Putamen (tissue), 1 donor: ENCODE results near the gene PAPOLB.

Source experiments
- DNase-seq: peaks from one replicate; pipeline ENCODE4 v3.0.0-alpha.2; 2016; ENCODE audit warnings: low spot score

The PAPOLB gene

GRCh38 chr7:4824120-4824775 lies 37.6 kb downstream of the PAPOLB start:
- DNase-seq, result no peak

DNA sequence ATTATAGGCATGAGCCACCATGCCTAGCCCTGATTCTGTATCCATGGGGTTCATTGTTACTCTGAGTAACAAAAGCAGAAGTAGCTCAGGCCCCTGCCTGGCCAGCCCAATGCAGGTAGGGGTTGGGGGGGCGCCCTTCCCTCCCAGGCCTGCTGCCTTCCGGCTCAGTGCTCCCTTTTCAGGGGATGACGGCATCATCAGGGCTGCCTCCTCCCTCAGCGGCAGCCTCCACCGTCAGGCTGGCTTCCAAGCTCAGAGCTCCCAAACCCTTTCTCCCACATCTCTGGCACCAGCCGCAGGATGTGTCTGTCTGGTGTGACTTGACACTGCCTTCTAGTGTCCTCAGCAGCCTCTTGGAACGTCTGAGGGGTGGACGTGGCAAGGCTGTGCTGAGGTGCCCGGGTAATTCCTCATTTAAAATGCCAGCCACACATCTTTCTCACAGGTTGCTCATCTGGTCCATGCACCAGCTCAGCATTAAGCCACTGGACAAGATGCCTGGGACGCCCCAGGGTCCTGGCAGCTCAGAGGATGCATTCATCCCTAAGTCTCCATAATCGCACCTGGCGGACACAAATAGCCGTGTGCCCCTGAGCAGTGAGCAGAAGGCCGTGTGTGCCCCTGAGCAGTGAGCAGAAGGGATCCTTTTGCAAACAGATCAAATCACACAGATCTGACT lies 38.2 kb downstream of the PAPOLB start:
- DNase-seq, result no peak

DNA sequence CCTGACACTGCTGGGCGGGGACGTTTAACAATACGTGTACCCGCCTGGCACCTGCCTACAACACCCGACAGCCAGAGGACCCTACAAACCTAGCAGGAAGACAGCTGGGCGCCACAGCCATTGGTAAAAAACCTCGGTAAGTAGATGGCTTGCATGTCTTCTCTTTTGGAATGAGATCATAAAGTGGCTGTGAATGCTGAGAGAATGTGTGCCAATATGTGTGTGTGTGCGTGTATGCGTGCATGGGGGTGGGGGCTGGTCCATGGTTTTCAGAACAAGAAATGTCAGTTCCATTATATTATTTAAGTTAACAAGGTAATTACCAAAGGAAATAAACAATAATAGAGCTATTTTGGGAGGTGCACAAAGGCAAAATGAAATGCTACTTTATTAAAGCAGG lies 39.2 kb downstream of the PAPOLB start:
- DNase-seq, result no peak

GRCh38 chr7:4820967-4821471 lies 40.8 kb downstream of the PAPOLB start:
- no peak for DNase-seq

GRCh38 chr7:4820405-4820966 lies 41.3 kb downstream of the PAPOLB start:
- DNase-seq, result no peak

GRCh38 chr7:4819560-4820404 lies 42.0 kb downstream of the PAPOLB start:
- DNase-seq, result no peak

DNA sequence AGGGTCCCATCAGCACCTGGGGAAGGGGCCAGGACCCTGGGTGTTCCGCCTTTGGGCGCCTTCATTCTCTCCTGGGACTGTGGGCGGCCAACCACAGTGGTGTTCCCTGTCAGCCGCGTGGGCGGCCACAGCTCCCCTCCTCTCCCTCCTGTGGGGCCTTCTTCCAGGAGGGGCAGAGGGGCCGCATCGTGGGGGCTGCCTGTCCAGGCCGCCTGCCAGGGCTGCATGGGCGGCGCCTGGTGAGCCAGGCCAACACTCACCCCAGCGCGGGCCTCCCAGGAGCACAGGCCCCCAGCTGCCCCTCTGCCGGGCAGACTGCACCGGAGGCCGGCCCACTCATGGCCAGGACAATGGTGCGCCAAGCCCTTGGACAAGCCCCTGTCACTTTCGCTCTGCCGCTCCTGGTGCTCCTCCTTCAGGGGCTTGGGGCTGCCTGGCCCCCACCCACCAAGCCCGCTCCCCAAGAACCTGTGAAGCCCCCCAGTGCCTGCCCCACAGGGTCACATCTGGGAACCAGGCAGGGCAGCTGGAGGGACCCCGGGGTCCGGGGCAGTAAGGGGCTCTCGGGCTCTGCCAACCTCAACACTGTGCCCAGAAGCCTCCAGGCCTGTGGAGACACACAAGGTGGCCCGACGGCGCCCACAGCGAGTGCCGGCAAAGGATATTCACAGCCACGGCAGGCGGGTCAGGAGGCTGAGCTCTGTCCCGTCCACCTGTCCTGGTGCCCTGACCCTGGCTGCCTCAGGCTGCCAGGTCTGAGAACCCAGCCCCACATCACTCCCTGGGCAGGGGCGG lies 43.6 kb downstream of the PAPOLB start:
- DNase-seq, result no peak

GRCh38 chr7:4817178-4817901 lies 44.5 kb downstream of the PAPOLB start:
- DNase-seq, result no peak

DNA sequence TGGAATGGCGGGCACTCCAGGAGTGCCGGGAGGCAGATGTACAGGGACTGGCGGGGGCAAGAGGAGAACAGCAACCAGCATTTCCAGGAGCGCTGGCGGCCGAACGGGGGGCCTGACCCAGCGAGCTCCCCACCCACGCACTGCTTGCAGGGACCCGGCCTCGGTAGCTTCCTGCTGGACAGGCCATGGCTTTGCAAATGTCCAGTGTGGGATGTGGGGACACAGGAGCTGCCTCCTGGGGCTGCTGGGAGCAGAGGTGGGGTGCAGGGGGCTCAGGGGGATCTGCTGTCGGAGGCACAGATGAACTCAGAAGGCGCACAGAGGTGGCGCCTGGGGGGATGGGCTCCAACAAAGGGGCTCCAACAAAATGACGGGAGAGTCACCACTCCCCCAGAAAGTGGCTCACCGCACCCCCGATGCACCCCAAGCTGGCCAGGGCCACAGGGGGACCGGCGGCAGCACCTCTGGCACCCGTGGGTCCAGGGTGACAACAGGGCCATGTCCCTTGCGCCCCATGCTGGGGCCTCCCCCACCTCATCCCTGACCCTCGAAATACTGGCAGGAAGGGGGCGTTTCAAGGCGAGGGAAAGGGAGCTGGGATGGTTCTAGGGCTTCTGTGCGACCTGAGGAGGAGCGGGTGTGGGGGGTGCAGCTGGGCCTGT lies 45.3 kb downstream of the PAPOLB start:
- DNase-seq, result no peak

GRCh38 chr7:4815609-4816418 lies 46.0 kb downstream of the PAPOLB start:
- DNase-seq, result no peak

DNA sequence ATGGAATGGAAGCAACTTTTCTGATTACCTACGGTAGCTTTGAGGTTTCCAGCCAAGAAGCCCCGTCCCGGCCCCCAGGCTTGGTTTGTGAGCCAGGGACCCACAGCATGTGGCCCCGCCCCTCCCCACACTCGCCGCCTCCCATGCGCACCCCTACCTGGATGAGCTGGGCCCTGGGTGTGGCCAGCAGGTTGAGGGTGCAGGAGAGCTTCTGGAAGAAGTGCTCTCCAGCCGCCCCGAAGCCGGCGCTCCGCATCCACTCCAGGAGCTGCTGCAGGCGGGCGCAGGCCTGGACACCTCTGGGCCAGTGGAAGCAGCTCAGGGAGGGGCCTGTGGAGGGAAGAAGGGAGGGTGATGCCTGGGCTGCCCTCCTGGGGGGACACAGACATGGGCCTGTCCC lies 46.7 kb downstream of the PAPOLB start:
- no peak for DNase-seq

DNA sequence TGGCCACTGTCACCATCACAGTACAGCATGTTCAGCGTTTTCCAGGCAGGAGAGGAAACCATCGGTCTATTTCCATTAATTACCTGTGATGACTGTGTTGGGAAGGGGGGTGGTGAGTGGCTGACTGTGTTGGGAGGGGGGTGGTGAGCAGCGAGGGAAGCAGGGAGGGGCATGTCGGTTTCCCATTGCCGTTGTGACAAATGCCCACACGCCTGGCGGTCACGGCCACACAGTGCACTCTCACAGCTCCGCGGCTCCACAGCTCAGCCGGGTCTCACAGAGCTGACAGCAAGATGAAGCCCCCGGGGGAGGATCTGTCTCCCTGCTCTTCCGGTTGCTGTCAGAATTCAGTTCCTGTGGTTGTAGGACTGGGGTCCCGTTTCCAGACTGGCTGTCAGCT lies 47.4 kb downstream of the PAPOLB start:
- no peak for DNase-seq

- DNase-seq, result no peak
These were observed 52.2 kb downstream of the PAPOLB start for GRCh38 chr7:4809666-4810065.

DNA sequence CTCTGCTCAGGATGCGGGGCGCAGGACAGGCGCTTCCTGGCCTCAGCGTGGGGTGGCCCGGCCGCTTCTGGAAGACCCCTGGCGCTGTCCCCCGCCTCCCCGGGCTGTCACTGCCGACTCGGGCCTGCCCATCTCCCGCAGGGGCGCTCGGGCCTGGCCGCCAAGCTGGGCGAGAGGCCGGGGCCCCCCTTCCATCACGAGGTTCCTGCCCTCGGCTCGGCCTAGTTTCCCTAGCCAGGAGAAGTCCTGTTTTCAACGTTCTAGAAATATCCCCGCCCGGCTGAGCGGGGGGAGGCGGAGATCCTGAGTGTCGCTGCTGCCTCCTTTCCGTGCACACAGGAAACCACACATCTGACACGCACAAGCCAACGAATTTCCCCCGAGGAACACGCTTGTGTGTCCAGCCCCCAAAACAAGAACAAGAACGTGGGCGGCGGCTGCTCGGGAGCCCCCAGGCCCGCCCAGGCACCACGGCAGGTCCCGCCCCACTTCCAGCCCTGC lies 52.7 kb downstream of the PAPOLB start:
- no peak for DNase-seq

DNA sequence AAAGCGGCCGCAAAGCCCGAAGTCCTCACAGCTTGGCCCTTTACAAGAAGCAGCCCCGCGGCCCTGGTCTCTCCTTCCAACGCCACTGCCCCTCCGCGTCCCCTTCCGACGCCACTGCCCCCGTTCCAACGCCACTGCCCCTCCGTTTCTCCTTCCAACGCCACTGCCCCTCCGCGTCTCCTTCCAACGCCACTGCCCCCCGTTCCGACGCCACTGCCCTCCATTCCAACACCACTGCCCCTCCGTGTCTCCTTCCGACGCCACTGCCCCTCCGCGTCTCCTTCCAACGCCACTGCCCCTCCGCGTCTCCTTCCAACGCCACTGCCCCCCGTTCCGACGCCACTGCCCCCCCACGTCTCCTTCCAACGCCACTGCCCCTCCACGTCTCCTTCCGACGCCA lies 53.3 kb downstream of the PAPOLB start:
- DNase-seq, result no peak

DNA sequence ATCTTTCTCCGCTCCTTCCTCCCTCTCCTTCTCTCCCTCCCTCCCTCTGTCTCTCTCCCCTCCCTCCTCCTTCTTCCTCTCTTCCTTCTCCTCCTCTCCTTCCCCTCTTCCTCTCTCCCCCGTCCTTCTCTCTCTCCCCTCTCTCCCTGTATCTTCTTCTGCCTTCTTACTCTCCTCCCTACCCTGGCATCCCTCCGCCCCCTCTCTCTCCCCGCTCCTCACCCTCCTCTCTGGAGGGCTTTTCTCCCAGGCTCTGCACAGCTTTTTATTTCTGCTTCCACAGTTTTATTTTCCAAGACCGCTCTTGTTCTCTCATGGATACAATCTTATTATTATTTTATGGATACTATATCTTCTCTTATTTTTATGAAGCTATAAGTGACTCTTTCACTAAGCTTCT lies 53.8 kb downstream of the PAPOLB start:
- no peak for DNase-seq
